ENCODE data around the gene TTC7B. TPM values are rescaled to one million over a fixed set of nuclear protein-coding genes. Genes with fewer than 3 reads are reported as not detected.

The TTC7B gene
- total RNA-seq, 4 donors from 2014 or later: 14.3 to 48.9 (median 32.5) TPM

- WGBS: 83% methylated on average over 2 of the region's 2 CpGs
- Histone ChIP-seq H3K4me1 (no peaks in the 10 kb centered on the region), H3K36me3 (peaks cover 12% of the 10 kb centered on the region), H3K27ac (no peak overlapping the region), H3K27me3 (no peaks in the 10 kb centered on the region), H3K9me3 (no peaks in the 10 kb centered on the region), H3K4me3 (no peak overlapping the region)
- no peak for DNase-seq (ENCODE audit: low spot score in 2 of 2)
- TF ChIP-seq POLR2A (IDR thresholded peaks at IDR 0.05): no peak
- no peak for TF ChIP-seq POLR2AphosphoS5 (IDR thresholded peaks at IDR 0.05)
- no peak for TF ChIP-seq CTCF (IDR thresholded peaks at IDR 0.05)
Observed at GRCh38 chr14:90576581-90576980, 239.6 kb downstream of the TTC7B start.

GRCh38 chr14:90575781-90576180, 240.4 kb downstream of the TTC7B start:
- Histone ChIP-seq H3K4me1 (no peaks in the 10 kb centered on the region), H3K36me3 (peaks cover 12% of the 10 kb centered on the region), H3K9me3 (no peaks in the 10 kb centered on the region), H3K27me3 (no peaks in the 10 kb centered on the region), H3K4me3 (no peak overlapping the region), H3K27ac (no peak overlapping the region)
- 94% methylated on average over 7 of the region's 7 CpGs for WGBS
- TF ChIP-seq POLR2A (IDR thresholded peaks at IDR 0.05): no peak
- TF ChIP-seq POLR2AphosphoS5 (IDR thresholded peaks at IDR 0.05): no peak
- TF ChIP-seq EP300 (IDR thresholded peaks at IDR 0.05): no peak
- TF ChIP-seq CTCF (IDR thresholded peaks at IDR 0.05): no peak
- no peak for DNase-seq (ENCODE audit: low spot score in 2 of 2)

GRCh38 chr14:90575336-90575735, 240.9 kb downstream of the TTC7B start:
- 93% methylated on average over 5 of the region's 5 CpGs for WGBS
- Histone ChIP-seq H3K9me3 (no peaks in the 10 kb centered on the region), H3K4me1 (no peaks in the 10 kb centered on the region), H3K36me3 (peaks cover 12% of the 10 kb centered on the region), H3K27me3 (no peaks in the 10 kb centered on the region), H3K27ac (no peak overlapping the region), H3K4me3 (no peak overlapping the region)
- no peak for DNase-seq (ENCODE audit: low spot score in 2 of 2)
- no peak for TF ChIP-seq EP300 (IDR thresholded peaks at IDR 0.05)
- no peak for TF ChIP-seq POLR2AphosphoS5 (IDR thresholded peaks at IDR 0.05)
- no peak for TF ChIP-seq POLR2A (IDR thresholded peaks at IDR 0.05)
- no peak for TF ChIP-seq CTCF (IDR thresholded peaks at IDR 0.05)

GRCh38 chr14:90574188-90575131, 241.8 kb downstream of the TTC7B start:
- Histone ChIP-seq H3K4me1 (no peaks in the 10 kb centered on the region), H3K9me3 (no peaks in the 10 kb centered on the region), H3K27me3 (no peaks in the 10 kb centered on the region), H3K27ac (no peak overlapping the region), H3K4me3 (no peak overlapping the region), H3K36me3 (peaks cover 12% of the 10 kb centered on the region)
- no peak for DNase-seq (ENCODE audit: low spot score in 2 of 2)
- WGBS: 90% methylated on average over 13 of the region's 13 CpGs
- TF ChIP-seq POLR2A (IDR thresholded peaks at IDR 0.05) (no peak), POLR2AphosphoS5 (IDR thresholded peaks at IDR 0.05) (no peak), CTCF (IDR thresholded peaks at IDR 0.05) (no peak), EP300 (IDR thresholded peaks at IDR 0.05) (no peak)

- no peak for DNase-seq (ENCODE audit: low spot score in 2 of 2)
- WGBS: 96% methylated on average over 29 of the region's 29 CpGs
- no peaks in the 10 kb centered on the region for H3K27me3 ChIP-seq
- no peak overlapping the region for H3K27ac ChIP-seq
- H3K9me3 ChIP-seq: no peaks in the 10 kb centered on the region
- H3K4me3 ChIP-seq: no peak overlapping the region
- H3K36me3 ChIP-seq: peaks cover 12% of the 10 kb centered on the region
- TF ChIP-seq POLR2A (IDR thresholded peaks at IDR 0.05): no peak
- TF ChIP-seq POLR2AphosphoS5 (IDR thresholded peaks at IDR 0.05): no peak
- no peak for TF ChIP-seq CTCF (IDR thresholded peaks at IDR 0.05)
- no peak for TF ChIP-seq EP300 (IDR thresholded peaks at IDR 0.05)
- H3K4me1 ChIP-seq: no peaks in the 10 kb centered on the region
Observed at GRCh38 chr14:90573385-90574105, 242.7 kb downstream of the TTC7B start.
